Vagina (tissue), 2 donors: ENCODE data around the gene PIGX. TPM values are rescaled to one million over a fixed set of nuclear protein-coding genes. Genes with fewer than 3 reads are reported as not detected.

Experiments
- DNase-seq, 2 donors: peaks; one replicate each; pipeline ENCODE4 v3.0.0-alpha.2; 2017; ENCODE audit errors: extremely low spot score in 2 of 2
- H3K27ac ChIP-seq: fragments of 200-600 bp; sonication (generic); one replicate; pipeline ENCODE4 v1.5.1; 2019
- H3K27me3 ChIP-seq: fragments of 200-600 bp; sonication (generic); one replicate; pipeline ENCODE4 v1.5.1; 2019
- H3K36me3 ChIP-seq, 2 donors: fragments of 200-600 bp; sonication (generic); one replicate each; pipeline ENCODE4 v1.5.1; 2017 to 2019
- H3K4me1 ChIP-seq: fragments of 200-600 bp; sonication (generic); one replicate; pipeline ENCODE4 v1.5.1; 2019
- H3K4me3 ChIP-seq, 2 donors: fragments of 200-600 bp; sonication (generic); 1 replicate in 1 of 2; 2 replicates in 1 of 2; pipeline ENCODE4 v1.5.1; 2016 to 2019
- H3K9me3 ChIP-seq: fragments of 200-600 bp; sonication (generic); one replicate; pipeline ENCODE4 v1.5.1; 2019
- CTCF ChIP-seq, 3 experiments: fragments of 450-650 bp in 2 of 3; fragments of 200-600 bp in 1 of 3; sonication (generic) in 1 of 3; IDR thresholded peaks; one replicate each; pipeline ENCODE4 v1.5.1; 2017 to 2019; ENCODE audit warnings: antibody characterized with exemption in 3 of 3, mild to moderate bottlenecking in 2 of 3, moderate library complexity in 2 of 3
- POLR2A ChIP-seq, 2 donors: fragments of 450-650 bp; IDR thresholded peaks; one replicate each; pipeline ENCODE4 v1.6.1; 2017; ENCODE audit warnings: antibody characterized with exemption in 2 of 2, mild to moderate bottlenecking in 2 of 2, moderate library complexity in 2 of 2
- POLR2AphosphoS5 ChIP-seq, 2 donors: sonication (generic); formaldehyde crosslinking; IDR thresholded peaks; one replicate each; pipeline ENCODE4 v1.9.0; 2017; ENCODE audit warnings: antibody characterized with exemption in 2 of 2, mild to moderate bottlenecking in 2 of 2, low read depth in 1 of 2; ENCODE audit not compliant: insufficient read depth in 1 of 2
- intact Hi-C: fragments of 100-400 bp; cut with DNase I; formaldehyde crosslinking; loops from one replicate; pipeline ENCODE4 v1.15.1; 2023
- total RNA-seq: library from RNA; depleted of rRNA; stranded (reverse); fragments of >200 nt; gene quantifications from one replicate; pipeline ENCODE4 v1.2.3, GENCODE V29; 2016

PIGX gene
- 31.9 TPM for total RNA-seq

GRCh38 chr3:196711838-196712513 lies at the start of gene PIGX, which contains the start of gene CEP19:
TSS of gene PIGX (plus strand) at chr3:196712377.
TSS of gene CEP19 (minus strand) at chr3:196712250. CDS start at chr3:196708657, 3,593 bp downstream.
- peak within 1 kb of the TSS; percentile 75 to 80 for H3K4me3 ChIP-seq
- peak in 1 of 2 donors; percentile 82 for TF ChIP-seq POLR2A (IDR thresholded peaks at IDR 0.05)
- TF ChIP-seq POLR2AphosphoS5 (IDR thresholded peaks at IDR 0.05; ENCODE audit: insufficient read depth in 1 of 2, low read depth in 1 of 2) = peak in 1 of 2 donors; percentile 65
- peak in 2 of 3 experiments; percentile 7 to 27 for TF ChIP-seq CTCF (IDR thresholded peaks at IDR 0.05)
- H3K27me3 ChIP-seq = no peaks in the 10 kb centered on the region
- intact Hi-C loops = no loop called here
- peak within 1 kb of the TSS; percentile 88 for H3K27ac ChIP-seq
- H3K36me3 ChIP-seq = no peaks in the 10 kb centered on the region
- H3K4me1 ChIP-seq = peaks cover 27% of the 10 kb centered on the region
- H3K9me3 ChIP-seq = no peaks in the 10 kb centered on the region
- DNase-seq = peak in 1 of 2 donors; percentile 88

- Histone ChIP-seq H3K4me1 (no peaks in the 10 kb centered on the region), H3K27ac (no peak overlapping the region), H3K27me3 (no peaks in the 10 kb centered on the region), H3K4me3 (no peak overlapping the region), H3K9me3 (no peaks in the 10 kb centered on the region), H3K36me3 (no peaks in the 10 kb centered on the region)
- intact Hi-C loops = no loop called here
- no peak for DNase-seq
- TF ChIP-seq POLR2A (IDR thresholded peaks at IDR 0.05) (no peak), CTCF (IDR thresholded peaks at IDR 0.05) (no peak), POLR2AphosphoS5 (IDR thresholded peaks at IDR 0.05; ENCODE audit: insufficient read depth in 1 of 2, low read depth in 1 of 2) (no peak)
These were observed 49.2 kb upstream of the PIGX start for GRCh38 chr3:196662711-196663571.

GRCh38 chr3:196666001-196666867 lies 45.9 kb upstream of the PIGX start:
- intact Hi-C loops = no loop called here
- no peak overlapping the region for H3K27ac ChIP-seq

More at GRCh38 chr3:196666001-196666867, 45.9 kb upstream of the PIGX start:
- no peaks in the 10 kb centered on the region for H3K36me3 ChIP-seq
- no peak for TF ChIP-seq POLR2A (IDR thresholded peaks at IDR 0.05)
- peak in 1 of 2 donors; percentile 12 for TF ChIP-seq POLR2AphosphoS5 (IDR thresholded peaks at IDR 0.05; ENCODE audit: insufficient read depth in 1 of 2, low read depth in 1 of 2)
- TF ChIP-seq CTCF (IDR thresholded peaks at IDR 0.05) = no peak
- no peak for DNase-seq
- no peak overlapping the region for H3K4me3 ChIP-seq
- no peaks in the 10 kb centered on the region for H3K9me3 ChIP-seq
- no peaks in the 10 kb centered on the region for H3K4me1 ChIP-seq
- no peaks in the 10 kb centered on the region for H3K27me3 ChIP-seq
